GM06990 (cell line): ENCODE results near the gene ALKBH1.

Experiments
- DNase-seq: peaks from one replicate; pipeline ENCODE4 v3.0.0-alpha.2; 2011; ENCODE audit not compliant: insufficient read length; ENCODE audit errors: extremely low read depth
- H3K27me3 ChIP-seq: replicated peaks from 2 replicates; pipeline ENCODE4 v1.6.0; 2011; ENCODE audit warnings: low read length; ENCODE audit not compliant: control insufficient read depth, insufficient read depth
- H3K36me3 ChIP-seq: 2 replicates; pipeline ENCODE4 v1.5.1; 2011; ENCODE audit warnings: low read length; ENCODE audit not compliant: control insufficient read depth, insufficient read depth
- H3K4me3 ChIP-seq: replicated peaks from 2 replicates; pipeline ENCODE4 v1.5.1; 2011; ENCODE audit warnings: low read depth, mild to moderate bottlenecking, control low read depth, low read length
- TF ChIP-seq, protein P1 (sequence below): IDR thresholded peaks from 2 replicates; pipeline ENCODE4 v1.5.1; 2011; ENCODE audit warnings: low read length, control low read depth, mild to moderate bottlenecking, inconsistent platforms; ENCODE audit not compliant: insufficient read depth, poor library complexity, severe bottlenecking

Gene ALKBH1

DNA sequence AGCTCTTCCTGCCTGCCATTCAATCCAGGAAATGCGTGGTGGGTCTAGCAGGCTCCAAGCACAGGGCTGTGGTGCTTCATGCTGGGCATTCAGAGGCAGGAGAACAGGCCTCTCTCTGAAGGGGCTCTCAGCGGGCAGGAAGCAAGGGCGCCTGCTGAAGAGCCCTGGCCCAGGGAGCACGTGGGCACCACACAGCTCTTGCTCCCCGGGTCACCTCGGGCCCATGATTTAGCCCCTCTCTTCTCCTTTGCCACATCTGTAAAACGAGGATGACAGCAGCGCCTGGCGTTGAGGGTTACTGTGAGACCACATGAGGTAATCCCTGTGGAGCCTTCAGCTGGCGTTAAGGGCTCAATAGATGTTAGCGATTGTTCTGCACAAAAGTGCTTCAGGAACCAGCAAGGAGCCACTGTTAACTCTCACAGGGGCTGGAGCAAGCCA, 53.8 kb downstream of the ALKBH1 start:
- no peak overlapping the region for H3K4me3 ChIP-seq
- no peaks in the 10 kb centered on the region for H3K36me3 ChIP-seq
- TF ChIP-seq, protein P1, sequence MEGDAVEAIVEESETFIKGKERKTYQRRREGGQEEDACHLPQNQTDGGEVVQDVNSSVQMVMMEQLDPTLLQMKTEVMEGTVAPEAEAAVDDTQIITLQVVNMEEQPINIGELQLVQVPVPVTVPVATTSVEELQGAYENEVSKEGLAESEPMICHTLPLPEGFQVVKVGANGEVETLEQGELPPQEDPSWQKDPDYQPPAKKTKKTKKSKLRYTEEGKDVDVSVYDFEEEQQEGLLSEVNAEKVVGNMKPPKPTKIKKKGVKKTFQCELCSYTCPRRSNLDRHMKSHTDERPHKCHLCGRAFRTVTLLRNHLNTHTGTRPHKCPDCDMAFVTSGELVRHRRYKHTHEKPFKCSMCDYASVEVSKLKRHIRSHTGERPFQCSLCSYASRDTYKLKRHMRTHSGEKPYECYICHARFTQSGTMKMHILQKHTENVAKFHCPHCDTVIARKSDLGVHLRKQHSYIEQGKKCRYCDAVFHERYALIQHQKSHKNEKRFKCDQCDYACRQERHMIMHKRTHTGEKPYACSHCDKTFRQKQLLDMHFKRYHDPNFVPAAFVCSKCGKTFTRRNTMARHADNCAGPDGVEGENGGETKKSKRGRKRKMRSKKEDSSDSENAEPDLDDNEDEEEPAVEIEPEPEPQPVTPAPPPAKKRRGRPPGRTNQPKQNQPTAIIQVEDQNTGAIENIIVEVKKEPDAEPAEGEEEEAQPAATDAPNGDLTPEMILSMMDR, result no peak
- DNase-seq, result no peak
- no peaks in the 10 kb centered on the region; the same call in 1 of the 2 replicates for H3K27me3 ChIP-seq

DNA sequence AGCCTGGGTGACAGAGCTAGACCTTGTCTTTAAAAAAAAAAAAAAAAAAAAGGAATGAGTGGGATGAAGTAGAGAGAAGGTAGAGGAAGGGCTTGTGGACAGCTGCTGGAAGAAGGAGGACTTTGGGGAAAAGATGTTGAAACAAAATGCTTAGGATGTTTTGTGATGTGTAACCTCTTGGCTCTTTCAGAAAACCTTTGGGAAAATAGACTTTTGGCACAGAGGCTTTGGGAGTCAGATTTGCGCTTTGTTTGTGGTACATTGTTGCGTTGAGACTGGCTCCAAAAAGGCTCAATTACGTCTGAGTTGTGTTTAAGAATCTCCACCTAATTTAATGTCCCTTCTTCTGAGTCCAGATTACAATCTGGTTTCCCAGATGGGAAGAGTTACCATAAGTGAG, 58.5 kb downstream of the ALKBH1 start:
- DNase-seq, result no peak
- TF ChIP-seq, protein P1, result no peak
- H3K27me3 ChIP-seq, result no peaks in the 10 kb centered on the region; the same call in 1 of the 2 replicates
- H3K36me3 ChIP-seq, result no peaks in the 10 kb centered on the region
- H3K4me3 ChIP-seq, result no peak overlapping the region

DNA sequence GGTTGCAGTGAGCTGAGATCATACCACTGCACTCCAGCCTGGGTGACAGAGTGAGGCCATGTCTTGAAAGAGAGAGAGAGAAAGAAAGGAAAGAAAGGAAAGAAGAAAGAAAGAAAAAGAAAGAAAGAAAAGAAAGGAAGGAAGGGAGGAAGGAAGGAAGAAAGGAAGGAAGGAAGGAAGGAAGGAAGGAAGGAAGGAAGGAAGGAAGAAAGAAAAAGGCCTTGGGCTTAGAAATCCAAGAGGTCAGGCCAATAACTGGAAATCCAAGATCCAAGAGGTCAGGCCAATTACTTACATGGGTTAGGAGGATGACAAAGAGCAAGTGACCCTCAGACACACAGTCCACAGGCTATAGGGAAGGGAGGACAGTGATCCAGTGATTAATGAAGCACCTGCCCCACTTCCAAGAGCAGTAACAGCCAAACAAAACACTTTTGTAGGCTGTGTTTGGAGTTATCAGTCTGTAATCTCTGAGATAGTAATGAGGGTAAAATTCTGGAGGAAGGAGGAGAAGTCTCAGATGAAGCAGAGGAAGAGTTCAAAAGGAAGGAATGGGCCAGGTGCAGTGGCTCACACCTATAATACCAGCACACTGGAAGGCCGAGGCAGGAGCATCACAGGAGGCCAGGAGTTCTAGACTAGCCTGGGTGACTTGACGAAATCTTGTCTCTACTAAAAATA, 59.2 kb downstream of the ALKBH1 start:
- TF ChIP-seq, protein P1, result no peak
- DNase-seq, result no peak
- H3K27me3 ChIP-seq, result no peaks in the 10 kb centered on the region
- H3K36me3 ChIP-seq, result no peaks in the 10 kb centered on the region
- no peak overlapping the region for H3K4me3 ChIP-seq

DNA sequence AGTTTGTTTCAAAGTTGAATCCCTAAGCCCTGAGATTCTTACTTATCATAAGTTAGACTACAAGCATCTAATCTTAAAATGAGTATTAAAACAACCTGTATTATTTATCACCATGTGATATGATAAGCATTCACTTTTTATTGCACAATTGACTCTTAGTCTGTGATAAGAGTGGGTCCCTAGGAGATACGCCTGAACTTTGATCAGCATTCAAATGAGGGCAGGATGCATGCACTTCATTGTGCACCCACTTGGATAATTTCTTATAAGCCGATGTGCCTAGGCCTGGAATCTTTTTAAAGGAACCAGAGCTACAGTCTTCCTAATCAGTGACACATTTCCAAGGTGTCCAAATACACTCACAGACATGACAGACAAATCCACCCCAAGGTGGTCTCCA, 60.0 kb downstream of the ALKBH1 start:
- H3K36me3 ChIP-seq, result no peaks in the 10 kb centered on the region

DNA sequence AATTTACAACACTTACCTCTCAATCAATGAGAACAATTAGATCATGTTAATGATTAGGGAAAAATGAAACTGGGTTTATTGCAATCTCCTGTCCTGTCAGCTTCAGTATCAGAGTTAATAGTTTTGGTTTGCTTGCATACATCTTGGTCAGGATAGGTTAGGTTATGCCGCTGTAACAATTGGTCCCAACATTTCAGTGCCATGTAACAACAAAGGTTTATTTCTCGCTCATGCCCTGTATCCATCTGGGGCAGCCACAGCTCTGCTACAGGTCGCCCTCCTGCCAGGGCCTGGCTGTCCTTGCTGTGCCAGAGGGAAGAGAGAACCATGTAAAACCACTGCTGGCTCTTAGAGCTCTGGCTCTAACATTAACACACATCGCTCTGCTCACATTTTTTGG, 60.9 kb downstream of the ALKBH1 start:
- Histone ChIP-seq H3K36me3 (no peaks in the 10 kb centered on the region), H3K4me3 (no peak overlapping the region), H3K27me3 (no peaks in the 10 kb centered on the region)
- no peak for DNase-seq
- TF ChIP-seq, protein P1, result no peak

More for the DNA sequence above, 60.0 kb downstream of the ALKBH1 start:
- Histone ChIP-seq H3K4me3 (no peak overlapping the region), H3K27me3 (no peaks in the 10 kb centered on the region)
- TF ChIP-seq, protein P1, result no peak
- DNase-seq, result no peak
